Left ventricle myocardium inferior (tissue), 1 donor: ENCODE data around the gene RASSF3. TPM values are rescaled to one million over a fixed set of nuclear protein-coding genes. Genes with fewer than 3 reads are reported as not detected.

Source experiments
- DNase-seq: peaks from one replicate; pipeline ENCODE4 v3.0.0-alpha.2; 2020
- H3K27ac ChIP-seq: fragments of 200-600 bp; replicated peaks from 2 replicates; pipeline ENCODE4 v1.8.0; 2021
- H3K27me3 ChIP-seq: fragments of 200-600 bp; 2 replicates; pipeline ENCODE4 v1.8.0; 2021; ENCODE audit warnings: low read depth
- H3K36me3 ChIP-seq: fragments of 200-600 bp; 2 replicates; pipeline ENCODE4 v1.8.0; 2021
- H3K4me1 ChIP-seq: fragments of 200-600 bp; 2 replicates; pipeline ENCODE4 v1.8.0; 2021
- H3K4me3 ChIP-seq: fragments of 200-600 bp; 2 replicates; pipeline ENCODE4 v1.8.0; 2021; ENCODE audit warnings: mild to moderate bottlenecking, moderate library complexity
- H3K9me3 ChIP-seq: fragments of 200-600 bp; replicated peaks from 2 replicates; pipeline ENCODE4 v1.8.0; 2021
- CTCF ChIP-seq: fragments of 200-600 bp; IDR thresholded peaks from 2 replicates; pipeline ENCODE4 v1.8.0; 2021; ENCODE audit warnings: antibody characterized with exemption, mild to moderate bottlenecking, borderline replicate concordance
- intact Hi-C: fragments of 100-400 bp; cut with micrococcal nuclease; formaldehyde crosslinking; loops from one replicate; pipeline ENCODE4 v1.11.0; 2022
- total RNA-seq: library from RNA; stranded (reverse); fragmentation: NEBNext Ultra II Directional; extraction: Animal tissue kit (Norgen Biotek cat#: 25700); gene quantifications from one replicate; pipeline ENCODE4 v1.2.1, GENCODE V29; 2021
- donor health status: DM: no; HTN: yes; CAD: no; lungs with severe emphysema.

RASSF3 gene
- total RNA-seq, 1 donor from 2014 or later, result 102 TPM

- no peaks in the 10 kb centered on the region for H3K9me3 ChIP-seq
- H3K27me3 ChIP-seq, result no peaks in the 10 kb centered on the region
- no peaks in the 10 kb centered on the region for H3K36me3 ChIP-seq
- intact Hi-C loops, result no loop called here
- DNase-seq, result no peak
- H3K27ac ChIP-seq, result peak overlapping the region; percentile 73
- peak overlapping the region; percentile 42 for H3K4me3 ChIP-seq
- TF ChIP-seq CTCF, result no peak
- peaks cover 31% of the 10 kb centered on the region for H3K4me1 ChIP-seq
Measured at GRCh38 chr12:64583771-64584421, 26.4 kb upstream of the RASSF3 start.

GRCh38 chr12:64585104-64585503 lies 25.2 kb upstream of the RASSF3 start:
- DNase-seq, result no peak
- no peak for TF ChIP-seq CTCF
- H3K4me3 ChIP-seq, result no peak overlapping the region
- no peak overlapping the region for H3K27ac ChIP-seq
- no peaks in the 10 kb centered on the region for H3K27me3 ChIP-seq
- H3K9me3 ChIP-seq, result no peaks in the 10 kb centered on the region
- peaks cover 31% of the 10 kb centered on the region for H3K4me1 ChIP-seq
- H3K36me3 ChIP-seq, result no peaks in the 10 kb centered on the region
- intact Hi-C loops, result no loop called here

- Histone ChIP-seq H3K36me3 (no peaks in the 10 kb centered on the region), H3K9me3 (no peaks in the 10 kb centered on the region), H3K4me3 (no peak overlapping the region), H3K27me3 (no peaks in the 10 kb centered on the region), H3K27ac (no peak overlapping the region), H3K4me1 (peaks cover 22% of the 10 kb centered on the region)
- TF ChIP-seq CTCF, result no peak
- intact Hi-C loops, result no loop called here
- DNase-seq, result no peak
Measured at GRCh38 chr12:64587447-64587846, 22.8 kb upstream of the RASSF3 start.

- H3K27ac ChIP-seq, result no peak overlapping the region
- intact Hi-C loops, result no loop called here
- H3K4me1 ChIP-seq, result no peaks in the 10 kb centered on the region
- H3K27me3 ChIP-seq, result no peaks in the 10 kb centered on the region
- DNase-seq, result no peak
- H3K4me3 ChIP-seq, result no peak overlapping the region
- H3K36me3 ChIP-seq, result no peaks in the 10 kb centered on the region
- H3K9me3 ChIP-seq, result no peaks in the 10 kb centered on the region
- no peak for TF ChIP-seq CTCF
Measured at GRCh38 chr12:64590183-64590582, 20.1 kb upstream of the RASSF3 start.

- Histone ChIP-seq H3K9me3 (no peaks in the 10 kb centered on the region), H3K36me3 (no peaks in the 10 kb centered on the region), H3K27ac (no peak overlapping the region), H3K27me3 (no peaks in the 10 kb centered on the region), H3K4me3 (no peak overlapping the region), H3K4me1 (no peaks in the 10 kb centered on the region)
- DNase-seq, result no peak
- TF ChIP-seq CTCF, result no peak
- intact Hi-C loops, result no loop called here
Measured at GRCh38 chr12:64595863-64596793, 14.2 kb upstream of the RASSF3 start.
